Measurements from ENCODE around the gene PIGM.
A peak's percentile ranks its signal among the peaks of the same experiment; 100 is the strongest.

PIGM gene

GRCh38 chr1:160071289-160071688, 39.5 kb upstream of the PIGM start:
- no peaks in the 10 kb centered on the region for H3K36me3 ChIP-seq (ENCODE audit: low read length)
- TF ChIP-seq CTCF (IDR thresholded peaks at IDR 0.05; ENCODE audit: insufficient read depth, low read length, poor library complexity, severe bottlenecking): no peak
- no peak for TF ChIP-seq EZH2phosphoT487 (conservative IDR thresholded peaks at IDR 0.05; ENCODE audit: low read length)
- no peaks in the 10 kb centered on the region; the same call in 1 of the 2 replicates for H3K27me3 ChIP-seq (ENCODE audit: low read length)
- no peak overlapping the region for H3K4me2 ChIP-seq (ENCODE audit: low read depth, low read length, poor library complexity, severe bottlenecking)
- no peaks in the 10 kb centered on the region for H4K20me1 ChIP-seq (ENCODE audit: low read depth, low read length)
- H2AFZ ChIP-seq (ENCODE audit: low read depth, low read length, severe bottlenecking): no peak overlapping the region
- no peaks in the 10 kb centered on the region for H3K9me3 ChIP-seq (ENCODE audit: insufficient read depth, low read length)
- H3K27ac ChIP-seq (ENCODE audit: low read depth, low read length): no peak overlapping the region
- H3F3A ChIP-seq (ENCODE audit: insufficient read depth): no peaks in the 10 kb centered on the region
- no peaks in the 10 kb centered on the region for H3K79me2 ChIP-seq (ENCODE audit: insufficient read depth, low read length)
- no peak overlapping the region for H3K4me3 ChIP-seq (ENCODE audit: insufficient read depth, low read length, poor library complexity, severe bottlenecking)
- no peaks in the 10 kb centered on the region for H3K9me2 ChIP-seq (replicated peaks; ENCODE audit: insufficient read depth, low read length)
- H3K9ac ChIP-seq (ENCODE audit: low read length): no peak overlapping the region

GRCh38 chr1:160070243-160071163, 38.7 kb upstream of the PIGM start:
- peak overlapping the region; percentile 35 for H3K9ac ChIP-seq (ENCODE audit: low read length)
- H3K36me3 ChIP-seq (ENCODE audit: low read length): no peaks in the 10 kb centered on the region
- no peaks in the 10 kb centered on the region for H3F3A ChIP-seq (ENCODE audit: insufficient read depth)
- peak overlapping the region; percentile 93 for H2AFZ ChIP-seq (ENCODE audit: low read depth, low read length, severe bottlenecking)
- H3K9me3 ChIP-seq (ENCODE audit: insufficient read depth, low read length): no peaks in the 10 kb centered on the region
- TF ChIP-seq EZH2phosphoT487 (conservative IDR thresholded peaks at IDR 0.05; ENCODE audit: low read length) (no peak), CTCF (IDR thresholded peaks at IDR 0.05; ENCODE audit: insufficient read depth, low read length, poor library complexity, severe bottlenecking) (no peak)
- no peaks in the 10 kb centered on the region for H3K79me2 ChIP-seq (ENCODE audit: insufficient read depth, low read length)
- no peak overlapping the region for H3K27ac ChIP-seq (ENCODE audit: low read depth, low read length)
- H3K27me3 ChIP-seq (ENCODE audit: low read length): no peaks in the 10 kb centered on the region; the same call in 1 of the 2 replicates
- H4K20me1 ChIP-seq (ENCODE audit: low read depth, low read length): no peaks in the 10 kb centered on the region
- no peaks in the 10 kb centered on the region for H3K9me2 ChIP-seq (replicated peaks; ENCODE audit: insufficient read depth, low read length)
- H3K4me3 ChIP-seq (ENCODE audit: insufficient read depth, low read length, poor library complexity, severe bottlenecking): peak overlapping the region; percentile 50
- peak overlapping the region; percentile 80 for H3K4me2 ChIP-seq (ENCODE audit: low read depth, low read length, poor library complexity, severe bottlenecking)

- H3K4me2 ChIP-seq (ENCODE audit: low read depth, low read length, poor library complexity, severe bottlenecking): peak within 1 kb of the TSS; percentile 80
- no peaks in the 10 kb centered on the region for H3F3A ChIP-seq (ENCODE audit: insufficient read depth)
- no peaks in the 10 kb centered on the region for H3K36me3 ChIP-seq (ENCODE audit: low read length)
- peak within 1 kb of the TSS; percentile 93 for H2AFZ ChIP-seq (ENCODE audit: low read depth, low read length, severe bottlenecking)
- TF ChIP-seq EZH2phosphoT487 (conservative IDR thresholded peaks at IDR 0.05; ENCODE audit: low read length): no peak
- no peak for TF ChIP-seq CTCF (IDR thresholded peaks at IDR 0.05; ENCODE audit: insufficient read depth, low read length, poor library complexity, severe bottlenecking)
- H3K79me2 ChIP-seq (ENCODE audit: insufficient read depth, low read length): no peaks in the 10 kb centered on the region
- H3K4me3 ChIP-seq (ENCODE audit: insufficient read depth, low read length, poor library complexity, severe bottlenecking): peak within 1 kb of the TSS; percentile 50
- no peaks in the 10 kb centered on the region; the same call in 1 of the 2 replicates for H3K27me3 ChIP-seq (ENCODE audit: low read length)
- no peak within 1 kb of the TSS for H3K27ac ChIP-seq (ENCODE audit: low read depth, low read length)
- H3K9ac ChIP-seq (ENCODE audit: low read length): peak within 1 kb of the TSS; percentile 35
- H3K9me3 ChIP-seq (ENCODE audit: insufficient read depth, low read length): no peaks in the 10 kb centered on the region
- H3K9me2 ChIP-seq (replicated peaks; ENCODE audit: insufficient read depth, low read length): no peaks in the 10 kb centered on the region
- H4K20me1 ChIP-seq (ENCODE audit: low read depth, low read length): no peaks in the 10 kb centered on the region
Measured at GRCh38 chr1:160069460-160070231, 37.9 kb upstream of the PIGM start, which contains the start of gene KCNJ10. TSS of gene KCNJ10 (minus strand) at chr1:160070160. CDS start at chr1:160042532, 27,628 bp downstream.
